ENCODE data around the gene ALX1. TPM values are rescaled to one million over a fixed set of nuclear protein-coding genes. Genes with fewer than 3 reads are reported as not detected.

The ALX1 gene
- polyA plus RNA-seq (2011; rRNA removed): not detected in 2 replicates
- polyA minus RNA-seq (2011; rRNA and poly(A)+ RNA removed): not detected in 2 replicates

DNA sequence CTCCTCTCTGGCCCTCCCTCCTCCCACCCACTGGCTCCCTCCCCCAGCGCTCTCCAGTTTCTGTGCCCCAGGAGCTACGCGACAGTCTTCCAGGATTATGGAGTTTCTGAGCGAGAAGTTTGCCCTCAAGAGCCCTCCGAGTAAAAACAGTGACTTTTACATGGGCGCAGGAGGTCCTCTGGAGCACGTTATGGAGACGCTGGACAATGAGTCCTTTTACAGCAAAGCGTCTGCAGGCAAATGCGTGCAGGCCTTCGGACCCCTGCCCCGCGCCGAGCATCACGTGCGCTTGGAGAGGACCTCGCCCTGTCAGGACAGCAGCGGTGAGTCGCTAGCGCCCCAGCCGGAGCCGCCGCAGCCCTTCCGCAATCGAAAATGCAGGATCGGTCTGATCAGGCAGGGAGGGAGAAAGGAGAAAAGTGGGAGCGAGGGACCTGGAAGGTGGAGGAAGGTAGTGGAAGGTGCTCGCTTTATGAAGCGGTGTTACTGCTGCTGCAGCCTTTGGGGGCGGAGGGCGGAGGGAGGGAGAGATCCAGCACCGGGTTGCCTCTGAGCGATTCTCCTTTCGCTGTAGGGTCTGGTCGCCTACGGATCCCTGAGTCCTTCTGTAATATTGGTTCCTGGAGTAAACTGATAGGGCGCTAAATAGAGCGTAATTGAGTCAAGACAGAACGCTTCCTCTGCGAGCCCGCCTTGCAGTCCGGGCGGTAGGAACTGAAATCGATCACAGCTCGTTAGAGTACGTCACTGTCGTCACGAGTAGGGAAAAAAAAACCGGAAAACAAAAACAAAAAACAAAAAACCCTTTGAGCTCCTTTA is at the start of gene ALX1:
Gene ALX1, plus strand, starts transcription at position 56 of the 819 bp plus-strand sequence. Its CDS starts 42 bp downstream, at position 98.
- ChIA-PET POLR2A (no interaction called here), CTCF (no interaction called here)
- Histone ChIP-seq H3K4me3 (ENCODE audit: low read depth, low read length) (peak within 1 kb of the TSS; percentile 43), H3K27me3 (ENCODE audit: control insufficient read depth, insufficient read depth, low read length) (peaks cover 22% of the 10 kb centered on the region), H3K36me3 (ENCODE audit: control insufficient read depth, insufficient read depth, low read length) (no peaks in the 10 kb centered on the region)
- DNase-seq (ENCODE audit: low read depth): no peak
- TF ChIP-seq, protein P1, sequence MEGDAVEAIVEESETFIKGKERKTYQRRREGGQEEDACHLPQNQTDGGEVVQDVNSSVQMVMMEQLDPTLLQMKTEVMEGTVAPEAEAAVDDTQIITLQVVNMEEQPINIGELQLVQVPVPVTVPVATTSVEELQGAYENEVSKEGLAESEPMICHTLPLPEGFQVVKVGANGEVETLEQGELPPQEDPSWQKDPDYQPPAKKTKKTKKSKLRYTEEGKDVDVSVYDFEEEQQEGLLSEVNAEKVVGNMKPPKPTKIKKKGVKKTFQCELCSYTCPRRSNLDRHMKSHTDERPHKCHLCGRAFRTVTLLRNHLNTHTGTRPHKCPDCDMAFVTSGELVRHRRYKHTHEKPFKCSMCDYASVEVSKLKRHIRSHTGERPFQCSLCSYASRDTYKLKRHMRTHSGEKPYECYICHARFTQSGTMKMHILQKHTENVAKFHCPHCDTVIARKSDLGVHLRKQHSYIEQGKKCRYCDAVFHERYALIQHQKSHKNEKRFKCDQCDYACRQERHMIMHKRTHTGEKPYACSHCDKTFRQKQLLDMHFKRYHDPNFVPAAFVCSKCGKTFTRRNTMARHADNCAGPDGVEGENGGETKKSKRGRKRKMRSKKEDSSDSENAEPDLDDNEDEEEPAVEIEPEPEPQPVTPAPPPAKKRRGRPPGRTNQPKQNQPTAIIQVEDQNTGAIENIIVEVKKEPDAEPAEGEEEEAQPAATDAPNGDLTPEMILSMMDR (IDR thresholded peaks at IDR 0.05; ENCODE audit: insufficient read depth, low read depth, low read length): no peak

DNA sequence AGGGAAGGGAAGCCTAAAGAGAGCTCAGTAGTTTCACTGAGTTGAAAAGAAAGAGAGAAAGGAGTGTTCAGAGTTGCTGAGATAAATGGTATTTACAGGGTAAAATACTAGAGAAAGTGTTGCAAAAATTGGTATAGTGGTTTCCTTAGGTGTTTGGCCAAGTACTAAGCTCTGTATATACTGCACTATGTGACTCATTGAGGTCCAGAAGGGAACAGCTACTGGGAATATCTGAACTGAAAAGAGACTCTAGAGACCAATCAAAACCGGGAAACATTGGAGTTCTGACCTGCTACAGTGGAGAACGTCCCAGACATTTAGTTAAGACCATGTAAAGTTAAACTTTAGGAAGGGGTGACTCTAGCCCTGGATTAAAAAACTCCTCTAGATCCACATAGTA is 42.7 kb upstream of the ALX1 start:
- POLR2A ChIA-PET: no interaction called here
- TF ChIP-seq, protein P1 (IDR thresholded peaks at IDR 0.05; ENCODE audit: insufficient read depth, low read depth, low read length): no peak
- H3K4me3 ChIP-seq (ENCODE audit: low read depth, low read length): no peak overlapping the region
- CTCF ChIA-PET: no interaction called here
- no peaks in the 10 kb centered on the region for H3K36me3 ChIP-seq (ENCODE audit: control insufficient read depth, insufficient read depth, low read length)
- DNase-seq (ENCODE audit: low read depth): no peak
- H3K27me3 ChIP-seq (ENCODE audit: control insufficient read depth, insufficient read depth, low read length): no peaks in the 10 kb centered on the region

DNA sequence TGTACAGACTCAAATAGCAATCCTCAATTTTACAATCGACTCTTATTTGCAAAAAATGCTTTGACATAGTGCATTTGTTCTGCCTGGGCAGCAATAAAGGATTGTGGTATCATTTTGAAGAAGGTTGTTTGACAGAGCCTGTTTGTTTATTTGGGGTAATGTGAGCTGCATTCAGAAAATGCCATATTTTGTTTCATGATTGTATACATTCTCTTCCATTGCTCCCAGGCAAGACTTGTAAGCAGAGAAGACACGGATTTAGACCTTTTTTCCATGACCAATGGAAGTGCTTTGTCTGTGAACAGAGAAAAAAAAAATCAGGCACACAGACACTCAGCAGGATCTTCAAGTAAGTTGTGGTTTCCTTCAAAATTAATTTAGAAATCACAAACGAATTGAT is 35.5 kb upstream of the ALX1 start:
- H3K36me3 ChIP-seq (ENCODE audit: control insufficient read depth, insufficient read depth, low read length): no peaks in the 10 kb centered on the region
- no peak overlapping the region for H3K4me3 ChIP-seq (ENCODE audit: low read depth, low read length)
- ChIA-PET CTCF (interaction anchor here (0.8 kb wide), 1 partner anchor 11 kb away, joined by 3 read pairs; no protein-coding TSS in a partner anchor), POLR2A (no interaction called here)
- no peaks in the 10 kb centered on the region for H3K27me3 ChIP-seq (ENCODE audit: control insufficient read depth, insufficient read depth, low read length)
- DNase-seq (ENCODE audit: low read depth): no peak
- TF ChIP-seq, protein P1 (IDR thresholded peaks at IDR 0.05; ENCODE audit: insufficient read depth, low read depth, low read length): no peak

DNA sequence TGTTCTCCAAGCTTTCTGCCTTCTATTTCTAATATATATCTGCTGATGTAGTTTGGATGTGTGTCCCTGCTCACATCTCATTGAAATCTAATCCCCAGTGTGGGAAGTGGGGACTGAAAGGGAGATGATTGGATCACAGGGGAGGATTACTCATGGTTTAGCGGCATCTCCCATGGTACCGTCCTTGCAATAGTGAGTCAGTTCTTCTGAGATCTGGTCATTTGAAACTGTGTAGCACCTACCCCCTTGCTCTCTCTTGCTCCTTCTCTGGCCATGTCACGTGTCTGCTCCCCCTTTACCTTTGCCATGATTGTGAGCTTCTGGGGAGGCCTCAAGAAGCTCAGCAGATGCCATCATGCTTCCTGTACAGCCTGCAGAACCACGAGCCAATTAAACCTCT is 26.2 kb upstream of the ALX1 start:
- H3K36me3 ChIP-seq (ENCODE audit: control insufficient read depth, insufficient read depth, low read length): no peaks in the 10 kb centered on the region
- POLR2A ChIA-PET: no interaction called here
- DNase-seq (ENCODE audit: low read depth): no peak
- no peaks in the 10 kb centered on the region for H3K27me3 ChIP-seq (ENCODE audit: control insufficient read depth, insufficient read depth, low read length)
- CTCF ChIA-PET: no interaction called here
- H3K4me3 ChIP-seq (ENCODE audit: low read depth, low read length): no peak overlapping the region
- TF ChIP-seq, protein P1 (IDR thresholded peaks at IDR 0.05; ENCODE audit: insufficient read depth, low read depth, low read length): no peak

DNA sequence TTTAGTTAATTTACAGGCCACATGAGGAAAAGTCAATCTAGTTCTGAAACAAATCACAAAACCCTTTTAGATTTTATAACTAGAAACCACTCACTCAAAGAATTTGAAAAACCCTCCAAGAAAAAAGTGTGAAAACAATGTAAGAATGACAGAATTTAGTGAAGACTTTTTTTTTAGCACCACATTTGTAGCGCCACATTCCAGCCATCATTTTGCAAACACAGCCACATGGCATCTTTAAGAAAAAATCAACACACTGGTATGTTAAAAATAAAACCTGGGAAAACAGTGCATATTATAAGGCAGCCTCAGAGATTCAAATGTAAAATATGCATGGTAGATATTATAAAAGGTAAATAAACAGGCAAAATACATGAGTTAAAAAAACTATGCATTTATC is 22.3 kb upstream of the ALX1 start:
- TF ChIP-seq, protein P1 (IDR thresholded peaks at IDR 0.05; ENCODE audit: insufficient read depth, low read depth, low read length): no peak
- H3K4me3 ChIP-seq (ENCODE audit: low read depth, low read length): no peak overlapping the region

More for the DNA sequence above, 22.3 kb upstream of the ALX1 start:
- Histone ChIP-seq H3K36me3 (ENCODE audit: control insufficient read depth, insufficient read depth, low read length) (no peaks in the 10 kb centered on the region), H3K27me3 (ENCODE audit: control insufficient read depth, insufficient read depth, low read length) (no peaks in the 10 kb centered on the region)
- POLR2A ChIA-PET: no interaction called here
- CTCF ChIA-PET: interaction anchor here (0.6 kb wide), 1 partner anchor 50 kb away, joined by 3 read pairs; no protein-coding TSS in a partner anchor
- DNase-seq (ENCODE audit: low read depth): no peak

All from BJ (cell line).